Ovary (tissue), 3 donors: Measurements from ENCODE around the gene KIAA1614.

Source experiments
- EP300 ChIP-seq: sonication (generic); formaldehyde crosslinking; IDR thresholded peaks from one replicate; pipeline ENCODE4 v1.6.1; 2017; ENCODE audit warnings: antibody characterized with exemption
- POLR2A ChIP-seq: fragments of 450-650 bp; IDR thresholded peaks from one replicate; pipeline ENCODE4 v1.6.1; 2017; ENCODE audit warnings: antibody characterized with exemption, mild to moderate bottlenecking, moderate library complexity
- TF ChIP-seq, protein P1 (sequence below), 3 donors: fragments of 450-650 bp in 2 of 3; fragments of 200-600 bp in 1 of 3; IDR thresholded peaks; one replicate each; pipeline versions ENCODE4 v1.5.1 to v1.8.0; 2016 to 2022; ENCODE audit warnings: antibody characterized with exemption in 3 of 3, mild to moderate bottlenecking in 1 of 3
- donor health status: DM: no; HTN: no; CAD: no.

DNA sequence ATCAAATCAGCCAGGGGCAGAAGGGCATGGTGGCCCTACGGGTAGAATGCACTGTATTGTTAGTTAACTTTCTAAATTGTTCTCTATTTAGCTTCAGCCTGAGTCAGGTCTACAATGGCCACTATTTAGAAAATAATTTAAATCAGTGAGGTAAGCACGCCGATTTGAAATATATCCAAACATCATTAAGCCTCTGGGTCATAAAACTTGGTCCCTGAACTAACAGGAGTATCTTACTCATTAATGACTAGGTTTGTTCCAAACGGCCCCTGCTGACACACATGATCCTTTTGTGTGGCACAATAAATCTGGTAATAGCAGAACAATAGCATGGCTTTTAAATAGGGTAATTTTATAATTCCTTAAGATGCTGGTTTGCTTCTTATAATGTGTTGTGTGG lies 61.5 kb downstream of the KIAA1614 start:
- TF ChIP-seq, protein P1, sequence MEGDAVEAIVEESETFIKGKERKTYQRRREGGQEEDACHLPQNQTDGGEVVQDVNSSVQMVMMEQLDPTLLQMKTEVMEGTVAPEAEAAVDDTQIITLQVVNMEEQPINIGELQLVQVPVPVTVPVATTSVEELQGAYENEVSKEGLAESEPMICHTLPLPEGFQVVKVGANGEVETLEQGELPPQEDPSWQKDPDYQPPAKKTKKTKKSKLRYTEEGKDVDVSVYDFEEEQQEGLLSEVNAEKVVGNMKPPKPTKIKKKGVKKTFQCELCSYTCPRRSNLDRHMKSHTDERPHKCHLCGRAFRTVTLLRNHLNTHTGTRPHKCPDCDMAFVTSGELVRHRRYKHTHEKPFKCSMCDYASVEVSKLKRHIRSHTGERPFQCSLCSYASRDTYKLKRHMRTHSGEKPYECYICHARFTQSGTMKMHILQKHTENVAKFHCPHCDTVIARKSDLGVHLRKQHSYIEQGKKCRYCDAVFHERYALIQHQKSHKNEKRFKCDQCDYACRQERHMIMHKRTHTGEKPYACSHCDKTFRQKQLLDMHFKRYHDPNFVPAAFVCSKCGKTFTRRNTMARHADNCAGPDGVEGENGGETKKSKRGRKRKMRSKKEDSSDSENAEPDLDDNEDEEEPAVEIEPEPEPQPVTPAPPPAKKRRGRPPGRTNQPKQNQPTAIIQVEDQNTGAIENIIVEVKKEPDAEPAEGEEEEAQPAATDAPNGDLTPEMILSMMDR (IDR thresholded peaks at IDR 0.05): no peak
- no peak for TF ChIP-seq EP300
- no peak for TF ChIP-seq POLR2A
